Tibial artery (tissue), 4 donors: Measurements from ENCODE around the gene WDR48.

ENCODE experiments used
- DNase-seq, 2 donors: peaks; one replicate each; pipeline ENCODE4 v3.0.0-alpha.2; 2019
- H3K27ac ChIP-seq, 2 donors: fragments of 200-600 bp; sonication (generic) in 1 of 2; 1 replicate in 1 of 2; 2 replicates in 1 of 2; pipeline ENCODE4 v1.5.1; 2018 to 2019; ENCODE audit warnings: mild to moderate bottlenecking in 1 of 2
- H3K27me3 ChIP-seq, 2 donors: fragments of 200-600 bp; sonication (generic) in 1 of 2; one replicate each; pipeline versions ENCODE4 v1.5.1 to v1.6.0; 2016 to 2019
- H3K36me3 ChIP-seq, 3 donors: fragments of 200-600 bp; sonication (generic) in 2 of 3; one replicate each; pipeline ENCODE4 v1.5.1; 2016 to 2019; ENCODE audit warnings: mild to moderate bottlenecking in 2 of 3
- H3K4me1 ChIP-seq, 4 donors: fragments of 200-600 bp; sonication (generic) in 2 of 4; 1 replicate in 3 of 4; 2 replicates in 1 of 4; pipeline ENCODE4 v1.5.1; 2016 to 2019
- H3K4me3 ChIP-seq, 2 donors: fragments of 200-600 bp; sonication (generic) in 1 of 2; 1 replicate in 1 of 2; 2 replicates in 1 of 2; pipeline ENCODE4 v1.5.1; 2018 to 2019; ENCODE audit warnings: mild to moderate bottlenecking in 2 of 2
- H3K9me3 ChIP-seq, 3 donors: fragments of 200-600 bp; sonication (generic) in 1 of 3; one replicate each; pipeline ENCODE4 v1.5.1; 2016 to 2019
- intact Hi-C: fragments of 100-400 bp; cut with DNase I; formaldehyde crosslinking; loops from one replicate; pipeline ENCODE4 v1.15.0; 2023; ENCODE audit warnings: low total_unique reads
- TF ChIP-seq, protein P1 (sequence below), 2 experiments: fragments of 200-600 bp in 1 of 2; fragments of 450-650 bp in 1 of 2; IDR thresholded peaks; one replicate each; pipeline ENCODE4 v1.5.1; 2017 to 2019; ENCODE audit warnings: antibody characterized with exemption in 2 of 2, mild to moderate bottlenecking in 1 of 2, moderate library complexity in 1 of 2

Gene WDR48

DNA sequence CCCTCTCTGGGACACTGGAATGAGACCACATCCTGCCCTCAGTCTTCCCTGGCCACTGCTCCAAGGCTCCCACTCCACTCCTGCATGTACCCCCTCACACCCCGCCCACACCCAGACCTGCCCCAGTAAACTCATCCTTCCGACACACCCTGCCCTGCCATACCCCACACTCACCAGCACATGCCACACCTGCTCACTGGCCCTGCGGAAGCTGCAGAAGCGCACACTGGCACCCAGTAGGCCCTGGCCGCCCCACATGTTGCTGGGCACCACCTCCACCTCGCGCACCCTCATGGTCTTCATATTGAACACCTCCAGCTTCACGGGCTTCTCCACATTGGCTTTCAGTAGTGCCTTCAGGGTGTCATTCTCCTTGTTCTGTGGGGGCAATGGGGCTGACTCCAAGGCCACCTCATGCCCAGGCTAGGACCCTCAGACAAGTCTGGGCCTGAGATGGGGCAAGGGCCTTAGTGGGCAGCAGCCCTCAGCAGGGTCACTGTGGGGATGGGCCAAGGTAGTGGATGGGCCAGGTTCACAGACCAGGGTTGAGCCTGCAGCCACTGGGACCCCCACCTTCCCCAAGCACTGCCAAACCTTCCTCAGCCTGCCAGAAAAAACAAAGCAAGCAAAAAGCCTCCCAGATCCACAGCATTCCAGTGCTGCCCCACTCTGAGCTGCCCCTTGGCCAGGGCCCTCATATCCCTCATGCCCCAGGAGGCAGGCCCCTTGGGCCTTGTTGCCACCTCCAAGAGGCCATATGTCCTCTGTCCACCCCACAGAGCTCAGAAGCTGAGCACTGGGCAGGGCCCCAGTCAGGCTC is 50.9 kb downstream of the WDR48 start:
- peaks cover 25 to 39% (median 33%) of the 10 kb centered on the region in 3 donors for H3K36me3 ChIP-seq
- no peaks in the 10 kb centered on the region for H3K27me3 ChIP-seq
- TF ChIP-seq, protein P1, sequence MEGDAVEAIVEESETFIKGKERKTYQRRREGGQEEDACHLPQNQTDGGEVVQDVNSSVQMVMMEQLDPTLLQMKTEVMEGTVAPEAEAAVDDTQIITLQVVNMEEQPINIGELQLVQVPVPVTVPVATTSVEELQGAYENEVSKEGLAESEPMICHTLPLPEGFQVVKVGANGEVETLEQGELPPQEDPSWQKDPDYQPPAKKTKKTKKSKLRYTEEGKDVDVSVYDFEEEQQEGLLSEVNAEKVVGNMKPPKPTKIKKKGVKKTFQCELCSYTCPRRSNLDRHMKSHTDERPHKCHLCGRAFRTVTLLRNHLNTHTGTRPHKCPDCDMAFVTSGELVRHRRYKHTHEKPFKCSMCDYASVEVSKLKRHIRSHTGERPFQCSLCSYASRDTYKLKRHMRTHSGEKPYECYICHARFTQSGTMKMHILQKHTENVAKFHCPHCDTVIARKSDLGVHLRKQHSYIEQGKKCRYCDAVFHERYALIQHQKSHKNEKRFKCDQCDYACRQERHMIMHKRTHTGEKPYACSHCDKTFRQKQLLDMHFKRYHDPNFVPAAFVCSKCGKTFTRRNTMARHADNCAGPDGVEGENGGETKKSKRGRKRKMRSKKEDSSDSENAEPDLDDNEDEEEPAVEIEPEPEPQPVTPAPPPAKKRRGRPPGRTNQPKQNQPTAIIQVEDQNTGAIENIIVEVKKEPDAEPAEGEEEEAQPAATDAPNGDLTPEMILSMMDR (IDR thresholded peaks at IDR 0.05) = no peak
- H3K27ac ChIP-seq = peak overlapping the region; percentile 9 to 17
- intact Hi-C loops = no loop called here
- no peak overlapping the region for H3K4me3 ChIP-seq
- H3K4me1 ChIP-seq = peaks cover 0 to 47% (median 35%) of the 10 kb centered on the region in 4 donors
- H3K9me3 ChIP-seq = no peaks in the 10 kb centered on the region
- DNase-seq = no peak

DNA sequence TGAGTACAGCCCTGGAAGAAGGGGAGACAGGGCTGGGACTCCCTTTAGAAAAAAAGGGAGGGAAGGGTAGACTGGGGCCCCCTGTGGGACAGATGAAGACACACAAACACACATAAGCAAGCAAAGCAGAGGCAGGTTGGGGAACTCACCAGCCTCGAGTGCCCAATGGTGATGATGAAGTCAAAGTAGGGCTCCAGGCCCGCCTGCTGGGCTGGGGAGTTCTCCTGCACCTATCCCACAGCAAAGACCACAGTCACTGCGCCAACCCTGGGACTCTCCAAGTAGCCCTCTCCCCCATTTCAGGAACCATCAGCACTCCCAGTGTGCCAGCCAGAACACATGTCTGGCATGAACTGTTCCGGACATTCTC is 51.5 kb downstream of the WDR48 start:
- Histone ChIP-seq H3K36me3 (peaks cover 20 to 33% (median 27%) of the 10 kb centered on the region in 3 donors), H3K9me3 (no peaks in the 10 kb centered on the region), H3K27me3 (no peaks in the 10 kb centered on the region), H3K27ac (peak overlapping the region; percentile 9 to 17), H3K4me1 (peaks cover 0 to 53% (median 40%) of the 10 kb centered on the region in 4 donors), H3K4me3 (no peak overlapping the region)
- TF ChIP-seq, protein P1 (IDR thresholded peaks at IDR 0.05) = no peak
- intact Hi-C loops = no loop called here
- no peak for DNase-seq

DNA sequence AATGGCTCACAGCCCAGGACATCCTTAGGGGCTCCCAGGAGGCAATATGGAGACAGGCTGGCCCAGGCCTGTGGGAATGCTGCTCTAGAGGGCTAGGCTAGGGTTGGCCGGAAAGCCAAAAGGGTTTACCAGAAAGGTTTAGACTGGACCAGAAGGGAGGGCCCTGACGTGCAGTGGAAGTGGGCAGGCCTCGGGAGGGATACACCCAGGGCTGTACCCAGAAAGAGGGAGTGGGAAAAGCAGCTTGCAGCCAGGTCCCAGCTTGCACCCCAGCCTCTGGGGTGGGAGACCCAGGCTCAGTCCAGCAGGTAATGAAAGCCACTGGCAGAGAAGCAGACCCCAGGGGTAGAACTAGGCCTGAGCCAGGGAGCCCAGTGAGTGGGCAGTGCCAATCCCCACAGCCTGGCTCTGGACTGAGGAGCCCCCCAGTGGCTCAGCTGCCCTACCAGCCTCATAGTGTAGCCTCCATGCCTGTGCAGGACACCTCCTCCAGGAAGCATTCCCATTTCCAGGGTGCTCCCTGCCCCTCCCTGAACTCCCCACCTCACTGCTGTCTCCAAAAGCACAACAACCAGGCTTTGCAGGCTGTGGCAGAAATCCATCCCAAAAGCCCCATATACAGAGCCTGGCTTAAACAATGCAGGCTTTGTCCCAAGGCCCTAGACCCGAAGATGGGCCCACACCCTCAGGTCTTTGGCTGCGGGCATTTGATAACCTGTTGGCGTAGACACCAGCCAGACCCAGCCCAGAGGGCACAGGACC is 52.2 kb downstream of the WDR48 start:
- Histone ChIP-seq H3K4me1 (peaks cover 0 to 57% (median 43%) of the 10 kb centered on the region in 4 donors), H3K27me3 (no peaks in the 10 kb centered on the region), H3K9me3 (no peaks in the 10 kb centered on the region), H3K27ac (peak overlapping the region; percentile 9 to 17), H3K36me3 (peaks cover 14 to 26% (median 20%) of the 10 kb centered on the region in 3 donors), H3K4me3 (no peak overlapping the region)
- intact Hi-C loops = no loop called here
- no peak for DNase-seq
- TF ChIP-seq, protein P1 (IDR thresholded peaks at IDR 0.05) = no peak

DNA sequence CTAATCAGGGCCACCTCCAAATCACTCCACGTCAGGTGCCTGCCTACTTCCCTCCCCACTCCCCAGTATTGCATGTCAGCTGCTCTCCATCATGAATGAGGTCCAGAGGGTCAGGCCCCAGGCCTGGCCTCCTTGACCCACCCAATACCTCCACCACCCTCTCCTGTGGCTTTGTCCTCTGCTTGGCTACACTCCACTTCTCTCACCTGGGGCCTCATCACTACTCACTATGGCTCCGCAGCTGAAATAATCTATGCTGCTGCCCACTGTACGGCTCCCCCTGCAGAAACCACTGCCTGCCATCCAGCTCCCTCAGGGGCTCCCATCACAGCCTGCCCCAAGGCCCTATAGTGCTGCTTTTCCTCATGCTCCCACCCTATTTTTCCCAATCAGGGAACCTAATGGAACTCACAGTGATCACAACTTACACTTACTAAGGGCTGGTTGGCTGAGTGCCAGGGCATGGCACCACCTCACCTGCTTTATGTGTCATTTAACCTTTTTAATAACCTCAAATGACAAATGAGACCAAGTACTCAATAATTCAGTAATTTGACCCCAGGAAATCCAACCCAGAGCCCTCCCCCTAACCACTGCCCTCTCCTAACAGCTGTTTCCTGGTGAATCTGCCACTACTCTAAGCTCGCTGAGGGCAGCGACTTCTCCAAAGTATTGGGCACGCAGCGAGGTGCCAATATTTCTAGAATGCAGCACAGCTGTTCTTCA is 53.3 kb downstream of the WDR48 start:
- intact Hi-C loops = loop anchor here (5.0 kb wide), 1 partner anchor 82 kb away; no protein-coding TSS in a partner anchor
- no peak overlapping the region for H3K4me3 ChIP-seq
- H3K27me3 ChIP-seq = no peaks in the 10 kb centered on the region
- H3K4me1 ChIP-seq = peaks cover 0 to 57% (median 43%) of the 10 kb centered on the region in 4 donors
- no peaks in the 10 kb centered on the region for H3K9me3 ChIP-seq
- peaks cover 2 to 17% (median 9%) of the 10 kb centered on the region in 3 donors for H3K36me3 ChIP-seq
- no peak for DNase-seq
- H3K27ac ChIP-seq = peak overlapping the region in 1 of 2 donors; percentile 98
- TF ChIP-seq, protein P1 (IDR thresholded peaks at IDR 0.05) = no peak

DNA sequence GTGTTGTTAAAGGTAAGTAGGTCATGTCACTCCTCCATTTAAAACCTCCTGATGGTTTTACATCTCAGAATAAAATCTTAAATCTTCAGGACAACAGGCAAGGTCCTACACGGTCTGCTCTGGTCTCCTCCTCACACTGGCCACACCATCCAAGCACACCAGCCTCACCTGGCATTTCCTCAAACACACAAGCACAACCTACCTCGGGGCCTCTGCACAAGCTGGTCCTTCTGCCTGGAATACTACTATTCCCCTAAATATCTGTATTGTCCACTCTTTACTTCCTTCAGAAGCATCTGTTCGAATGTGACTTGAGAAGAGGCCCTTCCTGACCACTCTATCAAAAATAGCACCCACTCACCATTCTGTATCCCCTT is 53.9 kb downstream of the WDR48 start:
- H3K27ac ChIP-seq = peak overlapping the region in 1 of 2 donors; percentile 98
- no peak for DNase-seq

More for the DNA sequence above, 53.9 kb downstream of the WDR48 start:
- Histone ChIP-seq H3K36me3 (peaks cover 0 to 17% (median 3%) of the 10 kb centered on the region in 3 donors), H3K4me3 (peak overlapping the region; percentile 79 to 82), H3K9me3 (no peaks in the 10 kb centered on the region), H3K4me1 (peaks cover 0 to 57% (median 43%) of the 10 kb centered on the region in 4 donors), H3K27me3 (no peaks in the 10 kb centered on the region)
- intact Hi-C loops = loop anchor here (5.0 kb wide), 1 partner anchor 82 kb away; no protein-coding TSS in a partner anchor
- TF ChIP-seq, protein P1 (IDR thresholded peaks at IDR 0.05) = no peak
